ENCODE measurements around the gene KIAA0319L. TPM values are rescaled to one million over a fixed set of nuclear protein-coding genes. Genes with fewer than 3 reads are reported as not detected.

The KIAA0319L gene
- total RNA-seq, 1 experiment from 2014 or later, result 46.4 TPM

DNA sequence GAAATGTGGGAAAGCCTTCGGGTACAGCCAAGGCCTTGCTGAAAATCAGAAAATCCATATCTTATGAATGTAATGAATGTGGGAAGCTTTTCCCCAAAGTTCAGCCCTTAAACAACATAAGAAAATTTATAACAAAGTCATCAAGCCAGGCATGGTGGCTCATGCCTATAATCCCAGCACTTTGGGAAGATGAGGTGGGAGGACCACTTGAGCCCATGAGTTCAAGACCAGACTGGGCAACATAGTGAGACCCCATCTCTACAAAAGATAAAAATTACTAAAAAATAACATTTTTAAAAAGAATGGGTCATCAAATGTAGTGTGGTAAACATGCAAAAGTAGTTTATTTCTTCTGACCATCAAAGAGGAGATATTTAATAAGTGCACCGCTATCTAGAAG, 45.9 kb downstream of the KIAA0319L start:
- H3K23me2 ChIP-seq (ENCODE audit: insufficient read length, low read depth, low read length, poor library complexity, severe bottlenecking), result no peaks in the 10 kb centered on the region
- no peak overlapping the region for H3K14ac ChIP-seq (ENCODE audit: insufficient read depth, low read length)
- no peak overlapping the region for H3K4me3 Mint-ChIP-seq
- no peak overlapping the region for H3K18ac ChIP-seq (ENCODE audit: insufficient read length, low read depth, low read length)
- H4K8ac ChIP-seq (replicated peaks; ENCODE audit: insufficient read length, low read depth, low read length), result no peak overlapping the region
- H3T11ph ChIP-seq (ENCODE audit: low read length), result no peak overlapping the region
- H3K23ac ChIP-seq (ENCODE audit: insufficient read length, low read depth, low read length), result no peak overlapping the region
- H3K27me3 Mint-ChIP-seq (ENCODE audit: low read depth), result no peaks in the 10 kb centered on the region
- H3K9ac ChIP-seq (ENCODE audit: extremely low read depth, insufficient read length, low read length), result no peak overlapping the region
- H2AK5ac ChIP-seq (ENCODE audit: insufficient read length, low read length), result no peak overlapping the region
- no peak overlapping the region for H3K4ac ChIP-seq (ENCODE audit: low read depth, low read length)
- no peak overlapping the region for H2BK15ac ChIP-seq (ENCODE audit: low read depth, low read length)
- no peak overlapping the region for H3K27ac ChIP-seq (ENCODE audit: insufficient read length, low read depth, low read length)
- TF ChIP-seq, protein P1, sequence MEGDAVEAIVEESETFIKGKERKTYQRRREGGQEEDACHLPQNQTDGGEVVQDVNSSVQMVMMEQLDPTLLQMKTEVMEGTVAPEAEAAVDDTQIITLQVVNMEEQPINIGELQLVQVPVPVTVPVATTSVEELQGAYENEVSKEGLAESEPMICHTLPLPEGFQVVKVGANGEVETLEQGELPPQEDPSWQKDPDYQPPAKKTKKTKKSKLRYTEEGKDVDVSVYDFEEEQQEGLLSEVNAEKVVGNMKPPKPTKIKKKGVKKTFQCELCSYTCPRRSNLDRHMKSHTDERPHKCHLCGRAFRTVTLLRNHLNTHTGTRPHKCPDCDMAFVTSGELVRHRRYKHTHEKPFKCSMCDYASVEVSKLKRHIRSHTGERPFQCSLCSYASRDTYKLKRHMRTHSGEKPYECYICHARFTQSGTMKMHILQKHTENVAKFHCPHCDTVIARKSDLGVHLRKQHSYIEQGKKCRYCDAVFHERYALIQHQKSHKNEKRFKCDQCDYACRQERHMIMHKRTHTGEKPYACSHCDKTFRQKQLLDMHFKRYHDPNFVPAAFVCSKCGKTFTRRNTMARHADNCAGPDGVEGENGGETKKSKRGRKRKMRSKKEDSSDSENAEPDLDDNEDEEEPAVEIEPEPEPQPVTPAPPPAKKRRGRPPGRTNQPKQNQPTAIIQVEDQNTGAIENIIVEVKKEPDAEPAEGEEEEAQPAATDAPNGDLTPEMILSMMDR (conservative IDR thresholded peaks at IDR 0.05), result no peak
- no peak overlapping the region for H2BK120ac ChIP-seq (ENCODE audit: low read depth, low read length, poor library complexity, severe bottlenecking)
- H3K56ac ChIP-seq (ENCODE audit: insufficient read length, low read depth, low read length), result no peak overlapping the region
- H3K9me3 Mint-ChIP-seq, result peaks cover 11 to 12% of the 10 kb centered on the region in 2 experiments
- no peaks in the 10 kb centered on the region; the same call in 1 of the 2 replicates for H3K79me2 ChIP-seq (ENCODE audit: insufficient read depth, low read length)
- H2AFZ ChIP-seq (ENCODE audit: low read length), result no peak overlapping the region
- no peak overlapping the region for H2BK12ac ChIP-seq (ENCODE audit: insufficient read length, low read depth, low read length)
- H4K20me1 ChIP-seq (ENCODE audit: control insufficient read depth, insufficient read depth, insufficient read length), result no peaks in the 10 kb centered on the region
- H3K9me3 ChIP-seq (ENCODE audit: control insufficient read depth, low read depth, low read length), result peaks cover 1% of the 10 kb centered on the region
- no peaks in the 10 kb centered on the region for H3K27me3 ChIP-seq (ENCODE audit: insufficient read depth, low read length)
- 0 out of 4 replicates have a peak, but pooled peaks cover 0 to 2% of the 10 kb centered on the region in 2 experiments for H3K4me1 Mint-ChIP-seq
- no peak overlapping the region for H4K91ac ChIP-seq (ENCODE audit: insufficient read length, low read depth, low read length)
- H3K4me2 ChIP-seq (ENCODE audit: insufficient read depth, insufficient read length, low read length), result no peak overlapping the region
- peaks cover 9% of the 10 kb centered on the region for H3K79me1 ChIP-seq (ENCODE audit: insufficient read depth, low read depth, low read length, poor library complexity, severe bottlenecking)
- WGBS (ENCODE audit: extremely low coverage, insufficient read length, low lambda C conversion rate), result no CpG with 5 or more reads among the region's 2 CpGs
- H4K5ac ChIP-seq (ENCODE audit: insufficient read length, low read depth, low read length), result no peak overlapping the region
- no peaks in the 10 kb centered on the region; the same call in 1 of the 2 replicates for H3K4me1 ChIP-seq (ENCODE audit: insufficient read depth, low read length)
- DNase-seq, result no peak
- no peak overlapping the region for H3K27ac Mint-ChIP-seq
- H3K36me3 Mint-ChIP-seq (ENCODE audit: insufficient read depth in 1 of 3, low read depth in 3 of 3), result peaks cover 12 to 24% (median 21%) of the 10 kb centered on the region in 3 experiments
- no peak overlapping the region for H2BK20ac ChIP-seq (ENCODE audit: low read depth, low read length, poor library complexity, severe bottlenecking)
- H2BK5ac ChIP-seq (ENCODE audit: insufficient read length, low read length), result no peak overlapping the region

Measured in H9 (cell line).